Gastroesophageal sphincter (tissue), 4 donors: ENCODE results near the gene CDKN1B. TPM values are rescaled to one million over a fixed set of nuclear protein-coding genes. Genes with fewer than 3 reads are reported as not detected.
A peak's percentile ranks its signal among the peaks of the same experiment; 100 is the strongest.

Experiments
- ATAC-seq: fragments of 150-250 bp; one replicate; pipeline ENCODE4 v1.9.1; 2016; ENCODE audit warnings: mild to moderate bottlenecking, moderate library complexity
- H3K27ac ChIP-seq, 4 donors: fragments of 200-600 bp; sonication (generic) in 3 of 4; 1 replicate in 3 of 4; 2 replicates in 1 of 4; pipeline ENCODE4 v1.5.1; 2016 to 2019
- H3K27me3 ChIP-seq: fragments of 200-600 bp; sonication (generic); one replicate; pipeline ENCODE4 v1.5.1; 2019
- H3K36me3 ChIP-seq, 2 donors: fragments of 200-600 bp; sonication (generic); one replicate each; pipeline ENCODE4 v1.5.1; 2019; ENCODE audit warnings: control low read depth in 1 of 2
- H3K4me1 ChIP-seq, 3 donors: fragments of 200-600 bp; sonication (generic); 1 replicate in 2 of 3; 2 replicates in 1 of 3; pipeline ENCODE4 v1.5.1; 2016 to 2019; ENCODE audit warnings: control low read depth in 2 of 3
- H3K4me3 ChIP-seq, 2 donors: fragments of 200-600 bp; sonication (generic); one replicate each; pipeline ENCODE4 v1.5.1; 2019; ENCODE audit warnings: mild to moderate bottlenecking in 1 of 2, moderate library complexity in 1 of 2
- H3K9me3 ChIP-seq, 3 donors: fragments of 200-600 bp; sonication (generic); one replicate each; pipeline ENCODE4 v1.5.1; 2017 to 2019; ENCODE audit warnings: control low read depth in 2 of 3
- CTCF ChIP-seq, 4 experiments: fragments of 200-600 bp in 2 of 4; fragments of 450-650 bp in 2 of 4; sonication (generic) in 1 of 4; IDR thresholded peaks; one replicate each; pipeline ENCODE4 v1.5.1; 2017 to 2019; ENCODE audit warnings: antibody characterized with exemption in 4 of 4, mild to moderate bottlenecking in 2 of 4, moderate library complexity in 2 of 4
- EP300 ChIP-seq: sonication (generic); formaldehyde crosslinking; IDR thresholded peaks from one replicate; pipeline ENCODE4 v1.6.1; 2017; ENCODE audit warnings: antibody characterized with exemption, mild to moderate bottlenecking
- POLR2A ChIP-seq, 2 donors: fragments of 450-650 bp; IDR thresholded peaks; one replicate each; pipeline ENCODE4 v1.6.1; 2017; ENCODE audit warnings: antibody characterized with exemption in 2 of 2, mild to moderate bottlenecking in 2 of 2, moderate library complexity in 1 of 2
- POLR2AphosphoS5 ChIP-seq: sonication (generic); formaldehyde crosslinking; IDR thresholded peaks from one replicate; pipeline ENCODE4 v1.6.1; 2017; ENCODE audit warnings: antibody characterized with exemption
- WGBS, 2 donors: methylation state at CpG; one replicate each; pipeline ENCODE4 v1.1.5; 2018; ENCODE audit warnings: low coverage in 1 of 2; 5-methylcytosine and 5-hydroxymethylcytosine counted together
- total RNA-seq, 4 donors: library from RNA; depleted of rRNA; stranded (reverse); fragments of >200 nt; gene quantifications; one replicate each; pipeline ENCODE4 v1.1.0, GENCODE V29; 2016

CDKN1B gene
- 100 to 1,000 TPM in 1 of 4 donors, 10 to 100 TPM in 3; 62.6 to 103 (median 73.0) TPM for total RNA-seq

- Histone ChIP-seq H3K4me1 (peaks cover 8 to 70% (median 47%) of the 10 kb centered on the region in 3 donors), H3K9me3 (no peaks in the 10 kb centered on the region), H3K4me3 (peak within 1 kb of the TSS; percentile 70 to 88), H3K36me3 (peaks cover 0 to 32% of the 10 kb centered on the region in 2 donors), H3K27me3 (no peaks in the 10 kb centered on the region), H3K27ac (peak within 1 kb of the TSS; percentile 98 to 100 (median 100))
- 0% methylated on average over 8 of the region's 81 CpGs; no CpG with 5 or more reads in 1 of the 2 donors for WGBS, 2 donors
- TF ChIP-seq EP300 (no peak), POLR2A (IDR thresholded peaks at IDR 0.05) (peak; percentile 73 to 78), POLR2AphosphoS5 (peak; percentile 74)
- peak; percentile 96 for ATAC-seq
Observed at GRCh38 chr12:12716793-12717585, at the start of gene CDKN1B. Gene CDKN1B (plus strand): TSS chr12:12717368. CDS start chr12:12717840, 472 bp downstream.

GRCh38 chr12:12668005-12668404 is 49.2 kb upstream of the CDKN1B start:
- Histone ChIP-seq H3K36me3 (no peaks in the 10 kb centered on the region), H3K27me3 (no peaks in the 10 kb centered on the region), H3K4me3 (no peak overlapping the region), H3K4me1 (no peaks in the 10 kb centered on the region), H3K27ac (no peak overlapping the region), H3K9me3 (no peaks in the 10 kb centered on the region)
- no peak for ATAC-seq
- WGBS, 2 donors: 88 to 89% methylated on average over 1 of the region's 1 CpG
- TF ChIP-seq EP300 (no peak), POLR2A (IDR thresholded peaks at IDR 0.05) (no peak), CTCF (IDR thresholded peaks at IDR 0.05) (no peak), POLR2AphosphoS5 (no peak)

GRCh38 chr12:12669020-12669419 is 48.1 kb upstream of the CDKN1B start:
- no peaks in the 10 kb centered on the region for H3K27me3 ChIP-seq
- ATAC-seq: no peak
- 75 to 85% methylated on average over 2 of the region's 2 CpGs for WGBS, 2 donors
- TF ChIP-seq EP300 (no peak), POLR2AphosphoS5 (no peak), CTCF (IDR thresholded peaks at IDR 0.05) (no peak), POLR2A (IDR thresholded peaks at IDR 0.05) (no peak)
- no peak overlapping the region for H3K27ac ChIP-seq
- H3K4me1 ChIP-seq: no peaks in the 10 kb centered on the region
- H3K36me3 ChIP-seq: no peaks in the 10 kb centered on the region
- no peaks in the 10 kb centered on the region for H3K9me3 ChIP-seq
- no peak overlapping the region for H3K4me3 ChIP-seq

- H3K4me1 ChIP-seq: no peaks in the 10 kb centered on the region
- TF ChIP-seq POLR2A (IDR thresholded peaks at IDR 0.05): no peak
- TF ChIP-seq POLR2AphosphoS5: no peak
- TF ChIP-seq EP300: no peak
- no peak for TF ChIP-seq CTCF (IDR thresholded peaks at IDR 0.05)
- ATAC-seq: no peak
- no peaks in the 10 kb centered on the region for H3K27me3 ChIP-seq
- H3K9me3 ChIP-seq: no peaks in the 10 kb centered on the region
- WGBS, 2 donors: 52 to 72% methylated on average over 7 to 8 of the region's 8 CpGs
- H3K27ac ChIP-seq: no peak overlapping the region
- H3K36me3 ChIP-seq: no peaks in the 10 kb centered on the region
- no peak overlapping the region for H3K4me3 ChIP-seq
Observed at GRCh38 chr12:12671850-12672660, 45.1 kb upstream of the CDKN1B start.

GRCh38 chr12:12673296-12673695 is 43.9 kb upstream of the CDKN1B start:
- H3K4me3 ChIP-seq: no peak overlapping the region
- no peaks in the 10 kb centered on the region for H3K36me3 ChIP-seq
- no peak overlapping the region for H3K27ac ChIP-seq
- H3K4me1 ChIP-seq: no peaks in the 10 kb centered on the region
- no peak for ATAC-seq
- H3K27me3 ChIP-seq: no peaks in the 10 kb centered on the region
- H3K9me3 ChIP-seq: no peaks in the 10 kb centered on the region
- WGBS, 2 donors: 87 to 94% methylated on average over 2 of the region's 3 CpGs
- TF ChIP-seq CTCF (IDR thresholded peaks at IDR 0.05): no peak
- TF ChIP-seq EP300: no peak
- no peak for TF ChIP-seq POLR2A (IDR thresholded peaks at IDR 0.05)
